GM12891 (cell line): Measurements from ENCODE around the gene BEND2. TPM values are rescaled to one million over a fixed set of nuclear protein-coding genes. Genes with fewer than 3 reads are reported as not detected.
"Not testable (repeated sequence)": the region's sequence is repeated elsewhere in the genome, so short reads cannot be mapped to it uniquely, and the experiment has no call there.

Experiments used
- DNase-seq: peaks from one replicate; pipeline ENCODE4 v3.0.0; 2011; ENCODE audit warnings: low spot score; ENCODE audit not compliant: insufficient read length
- FAIRE-seq: peaks from 2 replicates; lab custom pipeline; 2011; peaks lifted over from hg19 to GRCh38; lab: Jason Lieb, UNC
- PAX5 ChIP-seq: IDR thresholded peaks from 2 replicates; pipeline ENCODE4 v1.6.1; 2011; ENCODE audit warnings: low read length, moderate library complexity, mild to moderate bottlenecking; ENCODE audit not compliant: insufficient read depth, severe bottlenecking
- POLR2A ChIP-seq: IDR thresholded peaks from 2 replicates; pipeline ENCODE4 v1.6.1; 2011; ENCODE audit warnings: low read depth, low read length, control low read depth
- POLR2AphosphoS5 ChIP-seq: IDR thresholded peaks from 2 replicates; pipeline ENCODE4 v1.6.1; 2011; ENCODE audit warnings: low read depth, low read length, control low read depth
- POU2F2 ChIP-seq: IDR thresholded peaks from 2 replicates; pipeline ENCODE4 v1.6.1; 2011; ENCODE audit warnings: low read depth, mild to moderate bottlenecking, control low read depth, low read length, moderate library complexity
- SPI1 ChIP-seq: IDR thresholded peaks from 2 replicates; pipeline ENCODE4 v1.6.1; 2011; ENCODE audit warnings: low read depth, low read length, control low read depth
- TAF1 ChIP-seq: IDR thresholded peaks from 2 replicates; pipeline ENCODE4 v1.6.1; 2011; ENCODE audit warnings: low read depth, low read length, control low read depth
- polyA plus RNA-seq: library from polyadenylated mRNA; unstranded; fragments of >200 nt; gene quantifications from one replicate; pipeline ENCODE4 v1.2.1, GENCODE V29; 2012; ENCODE audit warnings: low read depth, missing spikeins, inconsistent platforms; ENCODE audit not compliant: missing spikeins

BEND2 gene
- not detected for polyA plus RNA-seq

DNA sequence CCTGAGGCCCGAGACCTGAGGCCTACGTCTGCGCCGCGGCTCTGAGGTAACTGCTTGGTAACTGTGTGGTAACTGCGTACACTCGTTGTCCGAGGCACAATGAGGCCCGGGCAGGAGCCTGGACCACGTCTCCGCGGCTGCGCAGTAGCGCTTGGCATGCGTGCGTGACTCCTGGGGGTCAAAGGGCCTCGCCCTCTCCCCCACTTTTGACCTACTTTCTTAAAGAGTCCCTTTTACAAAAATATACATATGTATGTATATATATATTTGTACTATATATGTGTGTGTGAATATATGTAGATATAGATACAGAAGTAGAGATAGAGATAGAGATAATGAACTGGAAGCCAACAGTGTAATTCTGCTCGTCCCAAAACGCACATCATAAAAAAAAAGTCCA lies at the start of gene BEND2:
Gene BEND2, minus strand, starts transcription at position 101 of the 400 bp plus-strand sequence. CDS start 136 bp downstream, outside the sequence.
- FAIRE-seq (no peak), DNase-seq (no peak)
- TF ChIP-seq POLR2AphosphoS5 (no peak), POU2F2 (no peak), PAX5 (no peak), POLR2A (no peak), TAF1 (no peak), SPI1 (no peak)

DNA sequence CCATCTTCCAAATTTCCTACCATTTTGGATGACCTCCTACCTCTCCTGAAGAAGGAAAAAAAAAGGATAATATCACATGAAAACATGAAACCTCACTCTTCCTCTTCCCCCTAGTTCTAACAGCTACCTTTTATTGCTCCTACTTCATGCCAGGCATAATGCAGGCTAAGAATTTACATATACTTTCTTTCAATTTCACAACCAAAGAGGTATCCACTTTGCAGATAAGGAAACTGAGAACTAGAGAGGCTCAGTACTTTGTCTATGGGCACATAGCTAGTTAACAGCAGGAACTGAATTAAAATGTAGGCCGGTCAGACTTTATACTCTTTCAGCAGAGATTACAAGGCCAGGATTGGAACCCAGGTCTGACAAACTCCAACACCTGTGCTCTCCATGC lies 34.4 kb upstream of the BEND2 start:
- FAIRE-seq = no peak
- DNase-seq = no peak
- TF ChIP-seq POU2F2 (no peak), POLR2A (no peak), TAF1 (no peak), SPI1 (no peak), PAX5 (no peak), POLR2AphosphoS5 (no peak)

DNA sequence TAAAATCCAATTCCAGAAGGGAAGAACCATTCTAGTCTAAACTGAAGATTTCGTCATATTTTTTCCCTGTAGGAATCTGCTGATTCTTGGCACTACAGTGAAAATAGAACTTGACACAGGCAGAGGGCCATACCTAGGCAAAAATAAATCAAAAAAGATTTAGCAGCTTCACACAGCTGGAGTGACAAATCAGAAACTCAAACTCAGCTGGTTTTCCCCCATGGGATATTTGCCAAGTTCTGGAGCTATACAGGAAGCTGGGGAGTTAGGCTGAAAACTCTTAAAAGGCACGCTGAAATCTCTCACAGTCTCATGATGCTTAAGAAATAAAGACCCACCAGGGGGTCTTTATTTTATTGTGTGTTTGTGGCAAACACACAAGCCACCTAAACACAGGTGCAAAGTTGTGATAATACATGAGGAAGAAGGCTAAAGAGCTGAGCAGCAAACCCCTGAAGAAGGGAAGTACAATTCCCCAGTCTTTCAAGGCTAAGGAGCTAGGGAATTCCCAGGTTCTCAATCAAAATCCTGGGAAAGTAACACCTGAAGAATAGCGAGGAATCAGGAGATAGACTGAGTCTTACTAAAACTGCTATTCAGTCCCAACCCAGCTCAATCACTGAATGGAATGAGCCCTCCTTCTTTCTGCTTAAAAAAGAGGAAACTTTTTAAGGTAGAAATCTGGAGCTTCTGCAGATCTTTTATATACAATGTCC lies 32.1 kb upstream of the BEND2 start:
- TF ChIP-seq POU2F2 = no peak
- TF ChIP-seq TAF1 = no peak
- TF ChIP-seq POLR2A = no peak
- no peak for TF ChIP-seq SPI1
- TF ChIP-seq PAX5 = no peak
- TF ChIP-seq POLR2AphosphoS5 = no peak
- DNase-seq (no peak), FAIRE-seq (no peak)

DNA sequence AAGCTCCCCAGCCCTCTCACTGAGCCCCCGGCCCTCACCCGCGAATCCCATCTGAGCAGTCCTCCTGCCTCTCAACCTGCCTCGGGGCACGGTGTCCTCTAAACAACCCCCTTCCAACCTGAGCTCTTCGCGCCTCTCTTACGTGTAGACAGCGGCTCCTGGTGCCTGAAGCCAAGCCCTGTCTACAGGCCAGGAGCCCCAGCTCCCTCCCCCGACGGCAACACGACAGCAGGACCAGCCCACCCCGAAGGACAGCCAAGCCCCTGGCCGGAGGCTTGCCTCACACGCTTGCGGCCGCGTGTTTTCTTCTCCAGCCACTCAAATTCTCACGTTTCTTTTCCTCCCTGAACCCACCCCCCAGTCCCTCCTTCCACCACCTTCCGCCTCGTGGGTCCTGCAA lies 9.0 kb upstream of the BEND2 start:
- DNase-seq, FAIRE-seq: not testable (repeated sequence)

DNA sequence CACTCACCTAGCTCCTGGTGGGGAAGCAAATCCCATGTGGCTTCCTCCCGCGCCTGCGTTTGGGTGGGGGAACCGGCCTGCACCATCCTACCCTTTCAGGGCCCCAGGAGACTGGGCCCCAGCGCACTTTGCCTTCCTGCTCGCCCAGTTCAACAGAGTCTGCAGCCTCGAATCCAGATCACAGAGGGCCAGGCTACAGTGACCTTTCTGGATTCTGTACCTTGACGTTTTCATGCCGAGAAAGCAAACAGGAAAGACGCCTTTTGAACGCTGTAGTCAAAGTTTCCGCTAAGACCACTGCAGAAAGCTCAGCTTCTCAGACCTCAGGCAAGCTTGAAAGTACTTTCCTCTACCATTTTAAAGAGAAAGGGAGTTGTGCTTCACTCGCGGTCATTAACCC lies 7.4 kb upstream of the BEND2 start:
- TF ChIP-seq POLR2AphosphoS5 (no peak), TAF1 (no peak), POU2F2 (no peak), SPI1 (no peak)
- no peak for FAIRE-seq

DNA sequence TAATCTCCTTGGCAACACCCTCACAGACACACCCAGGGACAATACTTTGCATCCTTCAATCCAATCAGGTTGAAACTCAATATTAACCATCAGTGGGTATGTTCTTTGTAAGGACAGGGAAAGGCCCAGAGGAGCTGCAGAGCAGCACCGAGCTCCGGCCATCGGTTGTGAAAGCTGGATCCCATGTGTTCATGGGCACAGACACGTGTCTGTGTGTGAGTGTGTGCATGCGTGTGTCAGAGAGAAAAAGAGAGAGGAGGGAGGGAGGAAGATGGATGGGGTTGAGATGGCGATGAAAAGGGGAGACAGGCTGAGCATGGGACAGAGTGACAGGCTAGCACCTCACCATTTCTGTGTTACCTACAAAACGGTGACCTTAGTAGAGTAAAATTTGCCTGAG lies 6.8 kb upstream of the BEND2 start:
- TF ChIP-seq POU2F2 (no peak), POLR2AphosphoS5 (no peak), TAF1 (no peak)
- no peak for FAIRE-seq
- no peak for DNase-seq

More for the DNA sequence above, 7.4 kb upstream of the BEND2 start:
- no peak for DNase-seq

DNA sequence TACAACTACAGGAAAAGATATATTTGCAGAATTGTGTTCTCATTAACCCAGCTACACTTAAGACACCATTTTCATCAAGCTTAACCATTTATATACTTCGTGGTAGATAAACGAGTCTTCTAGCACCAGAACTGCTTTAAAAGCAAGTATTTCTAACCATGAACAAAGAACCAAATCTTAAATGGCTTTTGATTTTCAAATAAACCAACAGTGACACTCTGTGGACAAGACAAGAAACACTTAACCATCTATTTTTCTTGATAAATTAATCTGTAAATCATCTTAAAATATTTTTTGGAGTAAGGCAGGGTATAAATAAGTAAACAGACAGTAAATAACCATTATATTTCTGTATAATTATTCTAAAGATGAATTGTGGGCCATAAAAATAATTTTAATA lies 10.2 kb downstream of the BEND2 start:
- no peak for FAIRE-seq
- no peak for DNase-seq
- TF ChIP-seq POU2F2 (no peak), SPI1 (no peak), PAX5 (no peak), TAF1 (no peak), POLR2A (no peak), POLR2AphosphoS5 (no peak)

DNA sequence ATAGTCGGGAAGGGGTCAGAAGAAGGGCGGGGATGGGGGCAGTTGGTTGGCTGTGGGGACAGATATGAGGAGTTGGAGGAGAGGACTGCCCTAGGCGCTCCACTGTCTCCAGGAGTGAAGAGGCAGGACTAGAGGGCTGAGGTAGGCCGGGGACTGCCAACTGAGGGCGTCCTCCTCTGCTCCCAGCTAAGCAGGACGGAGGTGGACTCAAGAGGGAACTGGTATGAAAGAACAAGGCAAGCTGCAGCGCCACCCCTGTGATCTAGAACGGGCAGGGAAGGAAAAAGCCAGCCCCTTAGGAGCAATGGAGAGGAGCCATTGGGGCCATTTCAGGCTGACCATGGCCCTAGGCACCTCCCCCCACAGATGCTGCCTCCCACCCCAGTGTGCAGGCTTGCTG lies 14.0 kb downstream of the BEND2 start:
- no peak for FAIRE-seq
- TF ChIP-seq SPI1 (no peak), POU2F2 (no peak), PAX5 (no peak), TAF1 (no peak), POLR2A (no peak), POLR2AphosphoS5 (no peak)
- DNase-seq = no peak

DNA sequence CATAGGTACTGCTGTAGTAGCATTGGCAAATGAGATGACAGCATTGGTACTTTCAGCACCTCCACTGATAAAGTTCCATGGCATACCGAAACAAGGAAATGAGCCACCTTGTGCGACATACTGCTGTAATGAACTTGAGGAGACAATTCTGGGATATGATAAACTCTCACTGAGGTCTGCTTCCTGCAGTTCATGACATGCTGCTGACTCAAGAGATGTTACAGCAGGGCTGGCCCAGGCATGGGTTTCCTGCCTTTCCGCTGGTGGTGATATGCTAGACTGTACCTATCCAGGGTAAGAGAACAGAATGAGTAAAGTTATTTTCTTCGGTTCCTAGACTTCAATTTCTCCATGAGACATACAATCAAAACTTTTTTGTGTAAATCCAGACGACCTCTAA lies 17.1 kb downstream of the BEND2 start:
- FAIRE-seq (no peak), DNase-seq (no peak)
- TF ChIP-seq POU2F2 = no peak
- no peak for TF ChIP-seq POLR2A
- TF ChIP-seq TAF1 = no peak
- no peak for TF ChIP-seq SPI1
- TF ChIP-seq POLR2AphosphoS5 = no peak
- no peak for TF ChIP-seq PAX5

DNA sequence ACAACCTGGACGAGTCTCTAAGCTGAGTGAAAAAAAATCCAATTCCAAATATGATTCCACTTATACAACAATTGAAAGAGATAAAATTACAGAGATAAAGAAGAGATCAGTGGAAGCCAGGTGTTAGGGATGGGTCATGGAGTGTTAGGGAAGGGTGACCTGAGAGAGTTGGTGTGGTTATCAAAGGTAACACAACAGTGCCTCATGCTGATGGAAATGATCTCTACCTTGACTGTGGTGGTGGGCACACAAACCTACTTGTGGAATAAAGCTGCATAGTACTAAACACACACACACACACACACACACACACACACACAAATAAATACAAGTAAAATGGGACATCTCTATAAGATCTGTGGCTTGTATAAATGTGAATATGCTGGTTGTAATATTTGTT lies 26.0 kb downstream of the BEND2 start:
- FAIRE-seq (no peak), DNase-seq (no peak)
- TF ChIP-seq PAX5 (no peak), SPI1 (no peak), TAF1 (no peak), POLR2AphosphoS5 (no peak), POU2F2 (no peak), POLR2A (no peak)
